Stimulated activated CD4-positive, alpha-beta T cell treated with anti-CD3 and anti-CD28 coated beads, TNF-alpha, amount 100 ng/mL, for 48 hours (primary cell): Measurements from ENCODE around the gene UACA.
"Not testable (repeated sequence)": the region's sequence is repeated elsewhere in the genome, so short reads cannot be mapped to it uniquely, and the experiment has no call there.

Source experiments
- DNase-seq, 3 donors: peaks; one replicate each; pipeline ENCODE4 v3.0.0-alpha.2; 2020; ENCODE audit warnings: low read depth in 3 of 3

UACA gene

DNA sequence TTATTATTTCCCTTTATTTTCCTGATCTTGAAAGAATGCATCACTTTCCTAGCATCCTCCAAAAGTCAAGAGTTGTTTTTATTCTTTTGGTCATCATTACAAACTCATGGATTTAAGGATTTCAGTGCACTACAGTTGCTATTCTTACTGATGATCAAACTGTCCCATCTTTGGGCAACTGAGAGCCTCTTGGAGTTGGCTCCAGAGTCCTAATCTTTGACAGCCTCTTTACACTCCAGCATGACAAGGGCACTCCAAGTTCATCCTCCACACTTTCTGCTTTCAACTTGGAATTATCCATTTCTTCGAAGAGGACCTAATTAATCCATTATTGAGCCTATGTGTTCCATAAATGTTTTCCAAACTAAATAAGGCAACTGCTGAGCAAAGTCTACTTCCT, 5.7 kb downstream of the UACA start:
- DNase-seq = no peak

DNA sequence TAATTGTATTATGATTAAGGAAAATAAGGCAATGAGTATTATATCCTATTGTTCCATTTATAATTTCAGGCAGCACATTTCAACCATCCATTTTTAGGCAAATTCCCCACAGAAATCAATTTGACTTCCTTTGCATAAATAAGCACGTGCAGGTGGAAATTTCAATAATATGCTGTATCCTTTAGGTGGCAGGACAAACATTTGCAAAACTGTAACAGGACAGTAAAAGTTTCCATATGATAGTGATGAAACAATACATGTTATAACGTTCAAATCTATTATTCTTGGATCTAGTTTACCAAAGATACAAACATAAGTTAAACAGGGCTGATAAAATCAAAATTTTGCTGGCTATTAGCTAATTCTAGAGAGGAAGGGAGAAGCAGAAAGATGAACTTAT, 8.5 kb downstream of the UACA start:
- no peak for DNase-seq

DNA sequence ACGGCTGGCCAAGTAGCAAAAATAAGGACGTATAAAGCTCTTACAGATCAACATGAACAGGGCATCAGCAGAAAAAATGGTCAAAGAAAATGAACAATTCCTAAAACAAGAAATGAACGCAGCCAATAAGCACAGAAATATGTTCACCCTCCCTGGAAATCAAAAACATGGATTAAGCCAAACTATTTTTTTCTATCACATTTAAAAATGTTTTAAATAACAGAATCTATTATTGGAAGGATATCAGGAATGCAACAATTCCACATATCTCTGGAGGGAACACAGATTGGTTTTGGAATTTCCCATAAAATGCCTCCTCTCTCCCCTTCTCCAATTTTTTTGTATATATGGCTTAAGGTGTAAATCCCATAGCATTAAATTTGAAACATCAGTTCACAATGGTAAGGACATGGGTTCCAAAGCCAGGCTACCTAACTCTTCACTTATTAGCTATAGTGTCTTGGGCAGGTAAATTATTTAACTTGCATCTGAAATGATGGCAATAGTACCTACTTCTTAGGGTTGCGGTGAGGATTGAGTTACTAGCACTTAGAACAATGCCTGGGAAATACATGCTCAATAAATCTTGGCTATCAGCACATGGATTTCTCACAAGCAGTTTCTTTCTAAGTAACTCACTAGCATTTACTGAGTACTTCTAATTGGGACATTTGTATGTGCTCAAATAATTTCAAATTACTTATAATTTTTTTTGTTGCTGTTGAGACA, 10.1 kb downstream of the UACA start:
- DNase-seq = no peak

DNA sequence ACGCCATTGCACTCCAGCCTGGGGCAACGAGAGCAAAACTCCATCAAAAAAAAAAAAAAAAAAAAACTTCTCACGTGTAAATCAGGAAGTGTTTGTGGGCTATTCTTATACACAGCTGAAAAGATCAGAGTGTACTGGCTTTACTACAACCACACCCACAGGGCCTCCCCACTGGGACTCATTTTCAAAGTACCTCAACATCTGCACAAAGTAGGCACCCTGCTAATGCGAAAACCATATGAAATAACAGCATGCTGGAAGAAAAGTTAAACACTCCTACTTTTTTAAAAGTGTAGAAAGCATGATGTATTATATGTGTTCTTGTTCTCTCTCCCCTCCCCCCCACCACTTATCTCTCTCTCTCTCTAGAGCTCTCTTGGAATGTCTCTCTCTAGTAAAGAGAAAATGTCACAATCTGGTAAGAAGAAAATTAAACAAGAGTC, 11.1 kb downstream of the UACA start:
- no peak for DNase-seq

DNA sequence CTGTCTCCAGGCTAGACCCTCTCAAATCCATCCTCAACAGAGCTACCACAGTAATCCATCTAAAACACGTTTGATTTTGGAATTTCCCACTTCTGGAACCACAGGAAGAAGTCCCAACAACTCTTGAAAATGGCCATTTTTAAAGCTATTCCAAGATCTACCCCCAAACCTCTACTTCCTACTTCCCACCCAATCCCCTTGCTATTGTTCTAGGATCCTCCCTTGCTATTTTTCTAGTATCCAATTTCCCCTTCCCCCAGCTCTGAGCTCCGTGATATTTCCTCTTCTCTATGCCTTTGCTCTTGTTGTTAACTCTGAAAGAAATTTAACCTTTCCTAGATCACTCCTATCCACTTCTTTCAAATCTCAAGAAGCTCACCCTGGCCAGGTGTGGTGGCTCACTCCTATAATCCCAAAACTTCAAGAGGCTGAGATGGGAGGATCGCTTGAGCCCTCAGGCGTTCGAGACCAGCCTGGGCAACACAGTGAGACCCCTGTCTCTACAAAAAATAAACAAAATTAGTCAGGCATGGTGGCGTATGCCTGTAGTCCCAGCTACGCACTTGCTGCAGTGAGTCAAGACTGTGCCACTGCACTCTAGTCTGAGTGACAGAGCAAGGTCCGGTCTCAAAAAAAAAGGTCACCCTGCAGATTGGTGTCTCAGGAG, 13.0 kb downstream of the UACA start:
- no peak for DNase-seq

DNA sequence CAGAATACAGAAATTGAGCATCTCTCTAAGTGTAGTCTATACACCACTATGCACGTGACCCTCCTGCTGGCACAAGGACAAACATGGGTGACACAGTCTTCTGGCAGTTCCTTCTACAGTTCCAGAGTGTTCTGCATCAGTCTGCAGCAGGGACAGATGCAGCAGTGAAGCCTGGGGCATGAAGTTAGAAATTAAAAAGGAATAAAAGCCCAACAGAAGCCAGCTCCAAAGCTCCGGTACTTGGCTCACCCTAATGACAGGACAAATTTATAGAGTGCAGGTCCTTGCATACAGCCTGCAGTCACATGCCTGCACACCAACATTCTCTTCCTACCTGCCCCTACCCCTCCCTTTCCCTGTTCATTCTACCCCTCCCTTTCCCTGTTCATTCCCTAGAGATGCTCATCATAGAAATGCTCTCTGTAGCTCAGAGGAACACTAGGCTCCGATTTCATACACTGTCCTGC, 15.0 kb downstream of the UACA start:
- DNase-seq = no peak

DNA sequence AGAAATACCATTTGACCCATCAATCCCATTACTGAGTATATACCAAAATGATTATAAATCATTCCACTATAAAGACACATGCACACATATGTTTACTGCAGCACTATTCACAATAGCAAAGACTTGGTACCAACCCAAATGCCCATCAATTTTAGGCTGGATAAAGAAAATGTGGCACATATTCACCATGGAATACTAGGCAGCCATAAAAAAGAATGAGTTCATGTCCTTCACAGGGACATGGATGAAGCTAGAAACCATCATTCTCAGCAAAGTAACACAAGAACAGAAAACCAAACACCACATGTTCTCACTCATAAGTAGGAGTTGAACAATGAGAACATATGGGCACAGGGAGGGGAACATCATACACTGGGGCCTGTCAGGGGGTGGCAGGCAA, 16.8 kb downstream of the UACA start:
- not testable (repeated sequence) for DNase-seq

DNA sequence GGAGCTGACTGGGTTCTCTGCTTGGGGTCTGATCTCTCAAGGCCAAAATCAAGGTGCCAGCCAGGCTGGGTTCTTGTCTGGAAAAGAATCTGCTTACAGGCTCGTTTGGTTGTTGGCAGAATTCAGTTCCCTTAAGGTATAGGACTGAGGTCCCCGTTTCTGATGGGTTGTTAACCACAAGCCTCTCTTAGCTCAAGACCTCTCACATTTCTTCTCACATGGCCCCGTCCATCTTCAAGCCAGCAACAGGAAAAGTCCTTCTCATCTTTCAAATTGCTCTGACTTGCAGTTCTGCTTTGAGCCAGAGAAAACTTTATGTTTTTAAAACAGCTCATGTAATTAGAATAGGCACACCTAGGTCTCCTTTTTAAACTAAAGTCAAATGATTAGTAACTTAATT, 20.4 kb downstream of the UACA start:
- no peak for DNase-seq

DNA sequence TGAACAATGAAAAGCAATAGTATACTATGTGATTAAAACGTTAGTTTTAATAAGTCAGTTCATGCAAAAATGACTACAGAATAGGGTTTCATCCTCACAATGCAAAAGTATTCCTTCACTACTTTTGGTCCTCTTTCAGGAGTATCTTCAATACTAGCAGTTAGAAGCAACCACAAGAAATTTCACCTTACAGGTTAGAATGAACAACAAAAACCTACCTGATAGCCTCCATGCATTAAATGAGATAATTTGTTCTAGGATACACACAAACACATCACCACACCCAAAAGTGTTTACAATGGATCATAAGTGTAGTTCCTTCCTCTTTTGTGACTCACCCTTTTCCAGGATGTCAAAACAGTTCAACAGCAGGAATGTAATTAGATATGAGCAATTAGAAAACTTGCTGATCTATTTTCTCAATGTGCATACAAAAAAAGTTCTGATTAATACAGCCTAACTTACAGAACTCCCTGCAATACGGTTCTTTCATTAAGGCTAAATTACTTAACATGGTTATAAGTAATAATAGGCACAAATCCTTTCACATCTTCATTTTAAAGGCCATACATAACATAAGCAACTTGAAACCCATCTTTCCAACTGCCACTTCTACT, 21.6 kb downstream of the UACA start:
- DNase-seq = no peak

DNA sequence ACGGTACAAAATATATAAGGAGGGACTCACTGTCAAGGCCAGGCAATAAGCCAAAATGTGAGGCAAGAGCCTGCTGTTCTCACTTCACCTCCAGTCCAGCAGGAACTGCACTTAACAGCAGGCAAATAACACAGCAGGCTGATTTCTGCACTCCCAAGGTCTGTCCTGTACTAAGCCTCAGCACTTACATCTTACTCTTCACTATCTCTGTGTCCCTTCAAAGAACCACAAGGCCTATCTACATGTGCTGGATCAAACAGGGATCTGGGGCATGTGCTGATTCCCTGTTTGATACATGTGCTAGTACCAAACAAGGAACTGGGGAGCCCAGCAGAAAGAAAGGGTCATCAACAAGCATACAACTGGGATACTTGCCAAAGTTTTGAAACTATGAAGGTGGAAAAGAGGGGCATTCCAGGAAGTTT, 22.2 kb downstream of the UACA start:
- no peak for DNase-seq

DNA sequence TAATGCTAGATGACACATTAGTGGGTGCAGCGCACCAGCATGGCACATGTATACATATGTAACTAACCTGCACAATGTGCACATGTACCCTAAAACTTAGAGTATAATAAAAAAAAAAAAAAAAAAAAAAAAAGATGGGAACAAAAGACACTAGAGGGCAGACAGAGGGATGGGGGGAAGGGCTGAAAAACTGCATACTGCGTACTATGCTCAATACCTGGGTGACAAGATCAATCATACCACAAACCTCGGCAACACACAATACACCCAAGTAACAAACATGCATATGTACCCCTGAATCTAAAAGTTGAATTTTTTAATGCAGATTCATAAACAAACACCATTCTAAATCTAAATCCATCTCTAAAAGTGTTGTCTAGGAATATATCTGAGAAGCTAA, 28.3 kb downstream of the UACA start:
- DNase-seq = not testable (repeated sequence)

DNA sequence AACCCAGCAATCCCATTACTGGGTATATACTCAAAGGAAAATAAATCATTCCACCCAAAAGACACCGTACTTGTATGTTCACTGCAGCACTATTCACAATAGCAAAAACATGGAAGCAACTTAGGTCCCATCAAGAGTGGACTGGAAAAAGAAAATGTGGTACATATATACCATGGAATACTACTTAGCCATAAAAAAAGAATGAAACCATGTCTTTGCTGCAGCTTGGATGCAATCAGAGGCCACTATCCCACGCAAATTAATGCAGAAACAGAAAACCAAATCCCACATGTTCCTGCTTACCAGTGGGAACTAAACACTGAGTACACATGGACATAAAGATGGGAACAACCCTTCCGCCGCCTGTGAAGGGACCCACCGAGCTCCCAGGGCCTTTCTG, 34.2 kb downstream of the UACA start:
- DNase-seq = no peak

DNA sequence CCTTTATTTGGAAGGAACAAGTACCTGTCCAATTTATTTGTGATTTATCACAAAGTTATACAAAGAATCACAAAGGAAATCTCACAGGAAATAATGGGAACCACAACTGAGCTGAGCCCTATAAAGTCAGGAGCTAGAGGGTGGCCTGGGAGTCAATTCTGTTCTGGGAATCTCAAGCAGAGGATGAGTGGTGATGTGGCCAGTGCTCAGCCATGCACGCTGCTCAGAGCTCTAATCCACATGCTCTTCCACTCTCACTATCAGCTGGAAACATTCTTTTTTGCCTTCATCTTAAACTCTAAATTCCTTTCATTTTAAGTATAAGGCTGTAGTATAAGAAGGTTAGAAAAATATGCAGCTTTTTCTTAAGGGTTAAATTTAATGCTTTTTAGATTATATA, 36.6 kb downstream of the UACA start:
- no peak for DNase-seq

DNA sequence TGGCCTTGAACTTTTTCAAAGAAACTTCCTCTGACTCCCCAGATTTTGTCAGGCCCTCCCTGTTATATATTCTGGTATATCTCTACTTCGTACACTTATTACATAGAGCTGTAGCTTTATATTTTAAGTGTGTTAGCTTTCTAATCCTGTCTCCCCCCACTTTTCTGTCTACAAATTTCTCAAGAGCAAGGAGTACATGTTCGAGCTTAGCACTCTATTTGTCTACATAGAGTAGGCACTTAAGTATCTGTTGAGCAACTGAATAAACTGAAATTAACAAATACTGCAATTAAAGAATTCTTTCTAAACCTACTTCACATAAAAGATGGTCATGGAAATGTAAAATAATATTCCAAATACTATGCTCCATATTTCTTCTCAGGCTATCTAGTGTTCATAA, 39.4 kb downstream of the UACA start:
- no peak for DNase-seq

DNA sequence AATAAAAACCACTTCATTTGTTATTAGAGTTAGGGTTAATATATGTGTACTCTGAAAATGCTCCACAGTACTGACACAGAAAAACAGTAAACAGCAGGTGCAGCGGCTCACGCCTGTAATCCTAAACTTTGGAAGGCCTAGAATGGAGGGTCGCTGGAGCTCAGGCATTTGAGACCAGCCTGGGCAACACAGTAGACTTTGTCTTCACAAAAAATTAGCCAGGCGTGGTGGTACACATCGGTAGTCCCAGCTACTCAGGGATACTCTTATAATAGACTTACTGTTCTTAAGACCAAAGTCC, 40.3 kb downstream of the UACA start:
- DNase-seq = no peak

DNA sequence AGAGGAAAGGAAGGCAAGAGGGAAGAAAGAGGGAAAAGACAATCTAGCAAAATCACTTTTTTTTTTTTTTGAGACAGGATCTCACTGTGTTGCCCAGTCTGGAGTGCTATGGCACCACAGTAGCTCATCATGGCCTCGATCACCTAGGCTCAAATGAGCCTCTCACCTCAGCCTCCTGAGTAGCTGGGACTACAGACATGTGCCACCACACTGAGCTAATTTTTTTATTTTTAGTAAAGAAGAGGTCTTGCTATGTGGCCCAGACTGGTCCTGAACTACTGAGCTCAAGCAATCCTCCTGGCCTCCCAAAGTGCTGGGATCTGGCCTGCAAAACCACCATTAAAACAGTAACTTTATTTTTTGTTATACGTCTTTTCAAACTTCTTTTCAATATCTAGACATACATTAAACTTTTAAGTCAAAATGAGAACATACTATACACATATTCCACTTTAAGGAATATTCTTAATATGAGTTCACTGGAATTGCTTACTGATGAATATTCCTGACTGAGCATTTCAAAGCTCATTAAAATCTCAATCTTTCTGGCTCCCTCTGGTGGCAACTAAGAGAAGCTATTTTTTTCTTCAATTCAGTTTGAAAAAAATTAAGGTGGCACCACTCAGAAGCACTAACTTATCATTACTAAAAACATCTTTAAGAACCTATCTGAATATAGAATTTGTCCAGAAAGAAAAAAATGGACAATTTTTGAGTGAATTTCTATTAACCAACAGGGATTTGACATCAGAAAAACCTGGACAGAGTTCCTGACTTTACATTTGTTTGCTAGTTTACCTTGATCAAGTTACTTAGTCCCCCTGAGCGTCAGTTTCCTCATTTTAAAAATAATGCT, 40.9 kb downstream of the UACA start:
- DNase-seq = no peak

DNA sequence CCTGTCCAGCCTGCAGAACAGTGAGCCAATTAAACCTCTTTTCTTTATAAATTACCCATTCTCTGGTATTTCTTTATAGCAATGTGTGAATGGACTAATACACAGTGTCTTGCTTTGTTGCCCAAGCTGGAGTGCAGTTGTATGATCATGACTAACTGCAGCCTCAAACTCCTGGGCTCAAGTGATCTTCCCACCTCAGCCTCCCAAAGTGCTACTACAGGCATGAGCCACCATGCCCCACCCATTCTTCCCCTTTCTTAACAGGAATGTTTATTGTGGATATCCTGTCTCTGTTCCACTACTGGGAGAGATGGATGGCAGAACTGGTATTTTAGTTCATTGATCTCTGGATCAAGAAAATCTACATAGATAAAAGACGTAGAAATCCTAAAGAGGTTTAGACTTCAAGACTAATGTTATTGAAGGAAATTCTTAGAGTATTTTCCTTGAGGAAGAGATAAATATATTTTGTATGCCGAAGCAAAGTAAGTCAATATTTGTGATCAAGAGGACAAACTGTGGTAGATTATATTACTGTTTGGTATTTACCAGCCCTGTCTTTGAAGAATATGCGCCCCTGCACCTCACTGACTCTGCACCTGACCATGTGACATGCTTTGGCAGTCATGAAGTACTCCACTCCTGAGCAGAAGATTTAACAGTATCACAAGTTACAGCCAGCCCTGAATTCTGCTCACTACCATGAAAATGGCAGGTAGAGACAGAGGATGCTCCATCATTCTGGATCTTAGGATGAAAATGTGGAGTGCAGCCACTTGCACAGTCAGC, 42.9 kb downstream of the UACA start:
- no peak for DNase-seq

DNA sequence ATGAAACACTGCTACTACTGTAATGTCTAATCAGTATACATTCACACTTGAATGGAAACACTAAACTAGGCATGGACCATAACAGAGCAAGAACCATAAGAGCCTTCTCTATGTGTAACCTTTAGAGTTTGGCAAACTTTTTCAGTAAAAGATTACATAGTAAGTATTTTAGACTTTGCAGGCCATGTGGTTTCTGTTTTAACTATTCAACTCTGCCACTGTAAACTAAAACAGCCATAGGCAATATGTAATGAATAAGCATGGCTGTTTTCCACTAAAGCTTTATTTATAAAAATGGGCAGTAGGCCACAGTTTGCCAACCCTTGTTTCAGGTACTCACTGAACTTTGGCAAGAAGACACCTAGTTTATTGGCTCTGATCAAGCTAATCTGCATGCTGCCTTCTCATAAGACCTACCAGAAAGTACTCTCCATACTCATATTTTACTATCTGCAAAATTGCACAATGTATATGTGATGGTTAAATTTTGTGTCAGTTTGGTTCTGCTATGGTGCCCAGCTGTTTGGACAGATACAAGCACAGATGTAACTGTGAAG, 46.0 kb downstream of the UACA start:
- DNase-seq = no peak

DNA sequence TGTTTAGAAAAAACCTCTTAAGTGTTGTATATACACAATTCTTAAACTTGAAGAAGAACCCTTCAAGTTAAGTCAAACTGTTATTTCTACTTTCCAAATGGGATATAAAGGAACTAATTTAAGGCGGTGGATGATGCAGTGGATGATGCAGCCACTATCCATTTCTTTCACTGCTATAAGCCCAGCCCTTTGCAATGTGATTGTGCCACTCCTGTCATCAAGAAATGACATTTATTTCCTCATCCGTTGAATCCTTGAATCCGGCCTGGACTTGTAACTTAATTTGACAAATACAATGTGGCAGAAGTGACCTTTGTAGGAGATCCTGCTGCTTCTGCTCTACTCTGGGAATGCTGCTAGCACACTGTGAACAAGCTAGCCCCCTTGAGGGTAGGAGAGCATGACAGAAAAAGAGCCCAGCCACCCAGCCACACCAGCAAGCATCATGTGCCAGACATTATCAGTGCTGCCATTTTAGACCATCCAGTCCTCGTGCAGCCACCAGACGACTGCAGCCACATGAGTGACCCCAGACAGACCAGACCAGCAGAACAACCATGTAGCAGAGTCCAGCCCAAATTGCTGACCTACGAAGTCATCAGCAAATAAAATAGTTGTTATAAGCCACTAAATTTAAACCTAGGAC, 47.4 kb downstream of the UACA start:
- no peak for DNase-seq

DNA sequence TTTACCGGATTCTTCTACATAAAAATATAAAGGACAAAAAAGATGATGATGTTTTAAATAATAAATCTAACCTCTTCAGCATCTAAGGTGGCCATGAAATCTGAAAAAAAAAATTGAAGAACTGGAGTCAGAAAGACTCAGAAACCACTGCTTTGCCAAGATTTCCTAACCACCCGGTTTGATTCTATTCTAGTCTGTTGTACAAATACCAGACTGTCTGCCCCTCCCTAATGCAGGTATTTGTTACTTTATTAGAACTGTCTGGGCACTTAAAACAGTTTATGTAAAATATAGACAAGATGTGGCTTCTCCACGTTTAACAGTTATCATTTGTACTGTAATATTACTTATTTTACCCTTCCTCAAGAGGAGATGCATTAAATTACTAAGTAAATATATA, 48.8 kb downstream of the UACA start:
- no peak for DNase-seq

DNA sequence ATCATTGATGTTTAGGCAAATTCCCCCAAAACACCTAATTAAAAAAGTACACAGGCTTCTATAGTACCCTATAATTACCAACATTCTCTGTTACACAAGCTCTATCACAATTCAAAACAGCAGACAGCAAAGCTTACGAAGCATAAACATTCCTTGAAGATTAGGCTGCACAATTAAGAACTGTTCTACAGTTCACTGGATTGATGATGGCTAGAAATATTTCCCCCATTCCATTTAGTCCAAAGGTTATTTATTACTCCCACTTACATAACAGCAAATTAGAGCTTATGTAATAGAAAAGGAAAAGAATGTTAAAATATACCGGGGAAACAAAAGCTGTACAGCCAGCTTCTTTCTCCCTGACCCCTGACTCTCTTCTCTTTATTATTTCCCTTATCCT, 49.3 kb downstream of the UACA start:
- DNase-seq = no peak
